Spleen (tissue), 7 donors: ENCODE data around the gene SNX19.

Source experiments
- CTCF ChIP-seq, 11 experiments: fragments of 200-600 bp in 7 of 11; fragments of 450-650 bp in 4 of 11; sonication (generic) in 4 of 11; IDR thresholded peaks in 8 of 11; conservative IDR thresholded peaks in 3 of 11; 1 replicate in 7 of 11; 2 replicates in 4 of 11; pipeline versions ENCODE4 v1.4.0 to v1.8.0; 2016 to 2021; ENCODE audit warnings: antibody characterized with exemption in 11 of 11, inconsistent platforms in 4 of 11, mild to moderate bottlenecking in 1 of 11
- POLR2A ChIP-seq, 3 donors: fragments of 450-650 bp; IDR thresholded peaks; one replicate each; pipeline ENCODE4 v1.5.1; 2017; ENCODE audit warnings: antibody characterized with exemption in 3 of 3, mild to moderate bottlenecking in 1 of 3
- donor health status: DM: no; HTN: no; CAD: no; lungs with moderate emphysema.
- donor health status: DM: no; HTN: no; CAD: no.
- donor health status: DM: no; HTN: no; CAD: no.

GRCh38 chr11:130892861-130893260 lies 23.4 kb downstream of the SNX19 start:
- TF ChIP-seq CTCF (IDR thresholded peaks at IDR 0.05 in 8 of 11, conservative IDR thresholded peaks at IDR 0.05 in 3 of 11): no peak
- no peak for TF ChIP-seq POLR2A (IDR thresholded peaks at IDR 0.05)
